GM19467 (cell line): ENCODE data around the gene RPL28.

Experiments used
- ATAC-seq: cut with Tn5 transposase; IDR thresholded peaks from one replicate; pipeline ENCODE4 v1.9.1; 2021; ENCODE audit warnings: mild to moderate bottlenecking, moderate library complexity; ENCODE audit not compliant: unreplicated experiment

RPL28 gene

GRCh38 chr19:55385724-55386492, at the start of gene RPL28:
TSS of gene RPL28 (plus strand) at chr19:55385932. CDS start at chr19:55386358, 426 bp downstream.
- peak; percentile 68 for ATAC-seq

DNA sequence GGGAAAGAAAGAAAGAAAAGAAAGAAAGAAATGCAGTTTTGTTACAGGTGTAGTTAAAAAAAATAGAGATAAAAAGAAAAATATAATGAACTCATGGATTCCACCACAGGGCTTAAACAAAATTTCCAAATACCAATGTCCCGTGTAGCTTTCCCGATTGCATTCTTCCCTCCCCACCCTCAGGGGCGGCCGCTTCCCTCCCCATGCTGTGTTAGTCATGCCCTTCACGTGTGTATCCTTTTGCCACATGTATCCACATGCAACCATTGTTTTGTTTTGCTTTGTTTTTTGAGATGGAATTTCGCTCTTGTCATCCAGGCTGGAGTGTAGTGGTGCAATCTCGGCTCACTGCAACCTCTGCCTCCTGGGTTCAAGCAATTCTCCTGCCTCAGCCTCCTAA, 49.6 kb upstream of the RPL28 start:
- ATAC-seq: no peak

- ATAC-seq: peak; percentile 77
Observed at GRCh38 chr19:55339105-55339888, 46.4 kb upstream of the RPL28 start, which contains the start of gene KMT5C. TSS of gene KMT5C (plus strand) at chr19:55339876. CDS start at chr19:55341937, 2,061 bp downstream.

DNA sequence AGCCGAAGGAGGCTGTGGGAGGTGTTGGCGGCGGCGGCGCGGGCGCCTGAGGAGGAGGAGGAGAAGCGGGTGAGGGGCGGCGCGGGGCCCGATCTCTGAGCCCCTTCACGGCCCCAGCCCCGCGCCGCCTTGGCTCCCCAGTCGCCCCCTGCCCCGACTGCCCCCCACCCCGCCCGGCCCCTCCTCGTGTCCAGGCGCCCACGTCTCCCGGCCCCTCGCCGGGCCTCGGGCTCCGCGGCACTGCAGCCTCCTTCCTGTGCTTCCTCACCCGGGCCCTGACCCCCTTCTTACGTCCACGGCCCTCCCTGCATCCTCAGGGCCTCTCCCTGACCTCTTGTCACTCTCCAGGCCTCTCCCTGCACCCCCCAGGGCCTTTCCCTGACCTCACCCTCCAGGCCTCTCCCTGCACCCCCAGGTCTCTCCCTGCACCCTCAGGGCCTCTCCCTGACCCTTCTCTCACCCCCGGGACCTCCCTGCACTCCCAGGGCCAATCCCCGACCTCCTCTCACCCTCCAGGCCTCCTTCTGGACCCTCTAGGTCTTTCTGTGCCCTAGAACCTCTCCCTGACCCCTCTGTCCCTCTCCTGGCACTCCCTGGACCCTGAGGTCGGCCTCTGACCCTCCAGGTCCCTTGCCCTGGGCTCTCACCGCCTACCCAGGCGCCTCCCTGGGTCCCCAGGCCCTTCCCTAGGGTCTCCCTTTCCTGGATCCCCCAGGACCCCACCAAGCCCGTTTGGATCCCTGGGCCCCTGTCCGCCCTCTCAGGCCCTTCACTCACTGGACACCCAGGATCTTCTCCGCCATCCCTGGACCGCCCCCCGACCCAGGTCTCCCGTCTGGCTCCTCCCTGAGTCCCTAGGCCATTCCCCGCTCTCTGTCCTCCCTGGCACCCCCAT, 45.6 kb upstream of the RPL28 start:
- ATAC-seq: no peak

DNA sequence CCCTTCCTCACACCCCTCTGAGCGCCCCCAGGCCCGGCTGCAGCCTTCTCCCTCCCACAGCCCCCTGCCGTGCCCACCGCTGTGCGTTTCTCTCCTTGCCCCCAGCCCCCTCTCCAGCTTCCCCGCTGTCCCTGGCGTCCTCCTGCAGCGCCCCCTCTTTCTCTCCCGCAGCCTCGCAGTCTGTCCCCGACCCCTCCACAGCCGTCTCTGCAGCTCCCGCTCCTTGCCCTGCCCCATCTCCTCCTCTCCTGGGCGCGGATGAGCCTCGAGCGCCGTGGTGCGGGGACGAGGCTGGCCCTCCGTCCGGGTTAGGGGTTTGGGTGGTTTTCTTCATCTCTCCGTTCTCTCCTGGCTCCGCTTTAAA, 45.0 kb upstream of the RPL28 start:
- ATAC-seq: no peak

DNA sequence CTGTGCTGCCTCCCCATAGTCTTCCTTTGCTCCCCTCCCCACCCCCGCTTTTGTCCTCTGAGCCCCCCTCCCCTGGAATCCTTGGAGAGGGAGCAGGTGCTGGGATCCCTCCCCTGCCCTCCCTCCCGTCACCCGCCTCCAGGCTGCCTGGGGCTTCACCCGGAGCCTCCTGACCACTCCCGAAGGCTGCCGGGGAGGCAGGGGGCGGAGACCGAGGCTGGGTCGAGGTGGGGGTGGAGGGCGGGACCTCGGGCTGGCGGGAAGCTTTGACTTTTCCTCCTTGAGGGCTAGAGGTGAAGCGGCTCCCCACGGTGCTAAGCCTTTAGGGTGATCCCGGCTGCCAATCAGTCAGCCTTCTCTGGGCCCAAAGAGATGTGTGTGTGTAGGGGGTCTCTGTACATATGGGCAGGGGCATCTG, 44.6 kb upstream of the RPL28 start:
- no peak for ATAC-seq

DNA sequence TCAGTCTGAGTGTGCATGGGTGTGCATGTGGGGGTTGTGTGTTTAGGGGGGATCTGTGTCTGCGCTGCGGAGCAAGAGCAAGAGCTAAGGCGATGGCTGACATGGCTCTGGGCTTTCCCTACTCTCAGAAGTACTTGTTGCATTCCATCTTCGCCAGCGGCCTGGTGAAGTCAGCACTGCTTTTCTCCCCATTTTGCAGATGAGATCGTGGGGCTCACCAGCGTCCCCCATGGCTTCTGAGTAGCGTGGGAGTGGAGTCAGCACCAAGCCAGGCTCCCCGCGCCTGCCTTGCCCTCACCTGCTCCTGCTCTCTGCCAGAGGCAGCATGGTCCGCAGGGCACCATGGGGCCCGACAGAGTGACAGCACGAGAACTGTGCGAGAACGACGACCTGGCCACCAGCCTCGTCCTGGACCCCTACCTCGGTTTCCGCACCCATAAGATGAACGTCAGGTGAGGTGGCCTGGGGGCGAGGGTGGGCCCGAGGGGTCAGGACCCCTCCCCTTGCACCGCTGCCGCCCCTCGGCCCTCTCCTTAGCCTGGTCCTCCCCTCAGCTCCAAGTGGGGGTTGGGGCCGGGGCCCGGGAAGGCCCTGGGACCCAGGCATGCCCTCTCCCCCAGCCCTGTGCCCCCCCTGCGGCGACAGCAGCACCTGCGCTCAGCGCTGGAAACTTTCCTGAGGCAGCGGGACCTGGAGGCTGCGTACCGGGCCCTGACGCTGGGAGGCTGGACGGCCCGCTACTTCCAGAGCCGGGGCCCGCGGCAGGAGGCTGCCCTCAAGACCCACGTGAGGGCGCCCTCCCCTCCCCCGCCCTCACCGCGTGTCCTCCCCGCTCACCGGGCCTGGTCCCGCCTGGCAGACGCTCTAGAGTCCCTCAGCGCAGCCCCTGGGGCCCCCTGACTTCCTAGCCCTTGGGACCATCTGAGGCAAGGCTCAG, 43.9 kb upstream of the RPL28 start:
- ATAC-seq: no peak

GRCh38 chr19:55344444-55344843, 41.3 kb upstream of the RPL28 start:
- ATAC-seq: no peak

DNA sequence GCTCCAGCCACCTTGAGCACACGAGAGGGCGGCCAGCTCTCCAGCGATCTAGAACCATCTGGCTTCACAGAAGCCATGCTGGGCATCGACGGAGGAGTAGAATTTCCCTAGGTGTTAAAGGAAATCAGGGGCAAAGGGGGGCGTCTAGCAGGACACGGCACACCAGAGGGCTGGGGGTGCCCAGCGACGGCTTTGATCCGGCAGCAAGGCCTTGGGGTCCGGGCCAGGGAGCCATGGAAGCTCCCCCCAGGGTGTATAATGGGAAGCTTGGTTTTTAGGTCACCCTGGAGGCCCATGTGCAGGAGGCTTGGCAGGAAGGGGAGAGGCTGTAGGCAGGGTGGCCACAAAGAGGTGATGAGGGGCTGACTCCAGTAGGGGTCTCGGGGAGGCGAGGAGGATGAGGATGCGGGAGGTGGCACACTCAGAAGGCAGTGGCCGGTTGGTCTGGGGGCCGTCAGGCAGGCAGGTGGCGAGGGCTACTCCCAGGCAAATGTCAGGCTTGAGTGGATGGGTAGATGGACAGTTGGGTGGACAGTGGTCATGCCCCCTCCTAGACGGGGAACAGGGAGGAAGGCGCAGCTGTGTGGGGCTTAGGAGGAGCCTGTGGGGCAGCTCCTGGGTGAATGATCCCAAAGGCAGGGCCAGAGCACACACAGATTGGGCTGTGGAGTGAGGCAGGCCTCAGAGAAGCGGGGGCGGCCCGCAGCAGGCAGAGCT, 40.5 kb upstream of the RPL28 start:
- no peak for ATAC-seq

GRCh38 chr19:55345818-55346724, 39.7 kb upstream of the RPL28 start:
- no peak for ATAC-seq

- no peak for ATAC-seq
Observed at GRCh38 chr19:55346725-55347441, 38.8 kb upstream of the RPL28 start.

- no peak for ATAC-seq
Observed at GRCh38 chr19:55347442-55348009, 38.2 kb upstream of the RPL28 start.

DNA sequence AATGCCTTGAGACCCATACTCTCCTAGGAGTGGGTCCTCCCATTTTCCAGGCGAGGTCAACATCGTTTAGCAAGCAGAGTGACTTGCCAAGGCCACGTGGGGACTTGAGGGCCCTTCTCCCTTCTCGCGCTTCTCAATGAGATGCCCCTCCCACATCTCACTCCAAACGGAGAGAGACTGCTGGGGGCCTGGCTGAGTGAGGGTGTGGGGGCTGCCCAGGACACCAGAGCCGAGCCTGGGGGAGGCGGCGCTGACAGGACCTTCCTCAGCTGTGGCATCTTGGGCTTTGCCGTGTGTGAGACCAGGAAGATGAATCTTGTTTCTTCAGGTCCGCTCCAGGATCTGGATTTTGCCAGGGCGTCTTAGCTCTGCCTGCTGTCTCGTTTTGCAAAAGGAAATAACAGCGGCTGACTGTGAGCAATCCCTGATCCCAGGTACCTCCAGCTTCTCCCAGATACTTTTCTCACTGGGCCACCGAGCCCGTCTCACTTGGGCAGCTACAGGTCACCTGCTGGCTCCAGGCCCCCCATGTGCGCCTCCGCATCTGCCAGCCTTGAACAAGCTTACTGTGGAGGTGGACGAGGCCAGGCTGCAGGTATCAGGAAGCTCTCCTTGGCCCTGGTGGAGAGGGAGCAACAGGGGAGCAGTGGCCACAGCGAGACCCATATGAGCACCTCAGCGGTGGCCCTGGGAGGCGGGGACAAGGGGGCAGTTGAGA, 37.3 kb upstream of the RPL28 start:
- no peak for ATAC-seq

DNA sequence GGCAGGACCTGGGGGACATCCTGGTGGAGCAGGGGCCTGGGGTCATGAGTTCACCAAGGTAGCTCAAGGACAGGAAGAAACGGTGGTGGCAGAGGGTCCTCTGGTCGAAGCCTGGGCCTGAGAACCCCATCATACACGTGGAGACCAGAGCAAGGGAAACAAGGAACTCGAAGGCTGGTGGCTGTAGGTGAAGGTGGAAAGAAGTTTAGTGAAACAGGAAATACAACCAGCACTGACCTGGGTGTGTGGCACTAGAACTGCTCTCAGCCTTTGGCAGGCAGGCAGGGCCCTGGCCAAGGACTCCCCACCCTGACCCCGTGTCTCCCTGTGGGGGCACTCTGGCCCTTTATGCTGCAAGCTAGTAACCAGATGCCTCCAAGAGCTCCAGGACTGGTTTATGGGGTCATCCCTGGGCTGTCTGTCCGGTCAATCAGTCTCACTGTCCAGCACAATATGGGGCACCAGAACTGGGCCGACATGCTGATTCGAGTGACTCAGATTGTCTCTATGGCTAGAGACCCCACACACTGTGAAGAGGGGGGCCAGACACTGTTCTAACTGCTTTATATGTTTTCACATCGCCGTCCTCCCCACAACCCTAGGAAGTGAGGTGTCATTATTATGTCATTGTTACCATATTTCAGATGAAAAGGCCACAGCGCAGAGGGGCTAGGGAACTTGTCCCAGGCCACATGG, 35.0 kb upstream of the RPL28 start:
- no peak for ATAC-seq

- ATAC-seq: no peak
Observed at GRCh38 chr19:55352040-55352439, 33.7 kb upstream of the RPL28 start.

GRCh38 chr19:55352549-55353145, 33.1 kb upstream of the RPL28 start:
- no peak for ATAC-seq
